ENCODE data around the gene FUOM.

The FUOM gene

GRCh38 chr10:133312016-133312768 is 45.6 kb downstream of the FUOM start:
- Histone ChIP-seq H3K79me1 (ENCODE audit: low read depth, low read length) (peaks cover 16% of the 10 kb centered on the region), H2BK120ac (ENCODE audit: low read depth, low read length) (no peak overlapping the region), H2BK5ac (ENCODE audit: low read length) (no peak overlapping the region), H3K9me3 (replicated peaks in 1 of 2; ENCODE audit: control insufficient read depth in 2 of 2, insufficient read depth in 1 of 2, low read depth in 1 of 2, low read length in 2 of 2) (no peaks in the 10 kb centered on the region), H3K4me3 (ENCODE audit: low read length in 2 of 2) (no peak overlapping the region), H3K4ac (ENCODE audit: low read length) (no peak overlapping the region), H3K9ac (ENCODE audit: low read depth, low read length, poor library complexity) (no peak overlapping the region), H3K27me3 (ENCODE audit: control insufficient read depth in 3 of 3, insufficient read depth in 3 of 3, low read depth in 1 of 3, low read length in 3 of 3) (no peaks in the 10 kb centered on the region), H3K27ac (replicated peaks; ENCODE audit: low read length) (no peak overlapping the region), H3K36me3 (replicated peaks in 1 of 2; ENCODE audit: control insufficient read depth in 2 of 2, insufficient read depth in 2 of 2, low read length in 2 of 2) (peaks cover 24 to 41% of the 10 kb centered on the region in 2 donors), H2AFZ (ENCODE audit: low read length) (no peak overlapping the region), H3K23ac (ENCODE audit: low read depth, low read length, poor library complexity) (no peak overlapping the region), H4K8ac (ENCODE audit: low read depth, low read length) (no peak overlapping the region), H3K4me1 (ENCODE audit: control insufficient read depth in 2 of 2, insufficient read depth in 1 of 2, low read depth in 1 of 2, low read length in 2 of 2) (peaks cover 8 to 10% of the 10 kb centered on the region in 2 donors), H4K91ac (ENCODE audit: low read depth, low read length, poor library complexity) (no peak overlapping the region), H2BK12ac (ENCODE audit: low read length) (no peak overlapping the region), H2BK15ac (ENCODE audit: low read length) (no peak overlapping the region), H2AK5ac (ENCODE audit: low read depth, low read length) (no peak overlapping the region), H3K4me2 (ENCODE audit: insufficient read depth, low read length, poor library complexity, severe bottlenecking) (no peak overlapping the region), H3K14ac (ENCODE audit: low read length) (no peak overlapping the region), H3K18ac (ENCODE audit: low read length) (no peak overlapping the region)
- no CpG with 5 or more reads among the region's 23 CpGs for WGBS, 2 donors (ENCODE audit: extremely low coverage in 2 of 2, insufficient read length in 2 of 2, insufficient replicate concordance in 1 of 2)
- DNase-seq (ENCODE audit: low spot score) = no peak

GRCh38 chr10:133311570-133311969 is 46.2 kb downstream of the FUOM start:
- Histone ChIP-seq H2BK15ac (ENCODE audit: low read length) (no peak overlapping the region), H3K23ac (ENCODE audit: low read depth, low read length, poor library complexity) (no peak overlapping the region), H3K27me3 (ENCODE audit: control insufficient read depth in 3 of 3, insufficient read depth in 3 of 3, low read depth in 1 of 3, low read length in 3 of 3) (no peaks in the 10 kb centered on the region), H3K4ac (ENCODE audit: low read length) (no peak overlapping the region), H2BK12ac (ENCODE audit: low read length) (no peak overlapping the region), H3K9ac (ENCODE audit: low read depth, low read length, poor library complexity) (no peak overlapping the region), H4K91ac (ENCODE audit: low read depth, low read length, poor library complexity) (no peak overlapping the region), H3K4me1 (ENCODE audit: control insufficient read depth in 2 of 2, insufficient read depth in 1 of 2, low read depth in 1 of 2, low read length in 2 of 2) (peaks cover 8 to 12% of the 10 kb centered on the region in 2 donors), H3K27ac (replicated peaks; ENCODE audit: low read length) (no peak overlapping the region), H3K9me3 (replicated peaks in 1 of 2; ENCODE audit: control insufficient read depth in 2 of 2, insufficient read depth in 1 of 2, low read depth in 1 of 2, low read length in 2 of 2) (no peaks in the 10 kb centered on the region), H3K14ac (ENCODE audit: low read length) (no peak overlapping the region), H3K36me3 (replicated peaks in 1 of 2; ENCODE audit: control insufficient read depth in 2 of 2, insufficient read depth in 2 of 2, low read length in 2 of 2) (peaks cover 27 to 41% of the 10 kb centered on the region in 2 donors), H2AFZ (ENCODE audit: low read length) (no peak overlapping the region), H2BK5ac (ENCODE audit: low read length) (no peak overlapping the region), H2AK5ac (ENCODE audit: low read depth, low read length) (no peak overlapping the region), H3K4me3 (ENCODE audit: low read length in 2 of 2) (no peak overlapping the region), H2BK120ac (ENCODE audit: low read depth, low read length) (no peak overlapping the region), H3K4me2 (ENCODE audit: insufficient read depth, low read length, poor library complexity, severe bottlenecking) (no peak overlapping the region), H4K8ac (ENCODE audit: low read depth, low read length) (no peak overlapping the region), H3K79me1 (ENCODE audit: low read depth, low read length) (peaks cover 21% of the 10 kb centered on the region), H3K18ac (ENCODE audit: low read length) (no peak overlapping the region)
- no peak for DNase-seq (ENCODE audit: low spot score)
- no CpG with 5 or more reads among the region's 10 CpGs for WGBS, 2 donors (ENCODE audit: extremely low coverage in 2 of 2, insufficient read length in 2 of 2, insufficient replicate concordance in 1 of 2)

DNA sequence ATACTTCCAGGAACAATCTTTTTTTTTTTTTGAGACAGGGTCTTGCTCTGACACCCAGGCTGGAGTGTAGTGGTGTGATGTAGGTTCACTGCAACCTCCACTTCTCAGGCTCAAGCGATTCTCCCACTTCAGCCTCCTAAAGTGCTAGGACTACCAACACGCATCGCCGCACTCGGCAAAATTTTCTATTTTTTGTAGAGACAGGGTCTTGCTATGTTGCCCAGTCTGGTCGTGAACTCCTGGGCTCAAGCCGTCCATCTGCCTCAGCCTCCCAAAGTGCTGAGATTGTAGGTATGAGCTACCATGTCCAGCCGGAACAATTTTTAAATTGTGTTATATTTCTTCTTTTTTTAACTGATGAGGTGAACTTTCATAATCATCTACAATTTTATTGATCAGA is 47.0 kb downstream of the FUOM start:
- Histone ChIP-seq H2BK12ac (ENCODE audit: low read length) (no peak overlapping the region), H3K4me1 (ENCODE audit: control insufficient read depth in 2 of 2, insufficient read depth in 1 of 2, low read depth in 1 of 2, low read length in 2 of 2) (peaks cover 8 to 12% of the 10 kb centered on the region in 2 donors), H3K9ac (ENCODE audit: low read depth, low read length, poor library complexity) (no peak overlapping the region), H4K91ac (ENCODE audit: low read depth, low read length, poor library complexity) (no peak overlapping the region), H2BK15ac (ENCODE audit: low read length) (no peak overlapping the region), H3K14ac (ENCODE audit: low read length) (no peak overlapping the region), H2AK5ac (ENCODE audit: low read depth, low read length) (no peak overlapping the region), H3K4me3 (ENCODE audit: low read length in 2 of 2) (no peak overlapping the region), H3K36me3 (replicated peaks in 1 of 2; ENCODE audit: control insufficient read depth in 2 of 2, insufficient read depth in 2 of 2, low read length in 2 of 2) (peaks cover 27 to 41% of the 10 kb centered on the region in 2 donors), H2BK5ac (ENCODE audit: low read length) (no peak overlapping the region), H3K9me3 (replicated peaks in 1 of 2; ENCODE audit: control insufficient read depth in 2 of 2, insufficient read depth in 1 of 2, low read depth in 1 of 2, low read length in 2 of 2) (no peaks in the 10 kb centered on the region), H4K8ac (ENCODE audit: low read depth, low read length) (no peak overlapping the region), H3K27ac (replicated peaks; ENCODE audit: low read length) (no peak overlapping the region), H3K79me1 (ENCODE audit: low read depth, low read length) (peaks cover 23% of the 10 kb centered on the region), H3K27me3 (ENCODE audit: control insufficient read depth in 3 of 3, insufficient read depth in 3 of 3, low read depth in 1 of 3, low read length in 3 of 3) (no peaks in the 10 kb centered on the region), H2AFZ (ENCODE audit: low read length) (no peak overlapping the region), H3K4me2 (ENCODE audit: insufficient read depth, low read length, poor library complexity, severe bottlenecking) (no peak overlapping the region), H2BK120ac (ENCODE audit: low read depth, low read length) (no peak overlapping the region), H3K18ac (ENCODE audit: low read length) (no peak overlapping the region), H3K4ac (ENCODE audit: low read length) (no peak overlapping the region), H3K23ac (ENCODE audit: low read depth, low read length, poor library complexity) (no peak overlapping the region)
- no peak for DNase-seq (ENCODE audit: low spot score)
- WGBS, 2 donors (ENCODE audit: extremely low coverage in 2 of 2, insufficient read length in 2 of 2, insufficient replicate concordance in 1 of 2) = no CpG with 5 or more reads among the region's 8 CpGs

GRCh38 chr10:133310399-133310755 is 47.4 kb downstream of the FUOM start:
- no peak overlapping the region for H4K8ac ChIP-seq (ENCODE audit: low read depth, low read length)
- peaks cover 25% of the 10 kb centered on the region for H3K79me1 ChIP-seq (ENCODE audit: low read depth, low read length)
- no peak overlapping the region for H3K27ac ChIP-seq (replicated peaks; ENCODE audit: low read length)
- H3K18ac ChIP-seq (ENCODE audit: low read length) = no peak overlapping the region
- H3K36me3 ChIP-seq (replicated peaks in 1 of 2; ENCODE audit: control insufficient read depth in 2 of 2, insufficient read depth in 2 of 2, low read length in 2 of 2) = peaks cover 27 to 41% of the 10 kb centered on the region in 2 donors
- H3K4me1 ChIP-seq (ENCODE audit: control insufficient read depth in 2 of 2, insufficient read depth in 1 of 2, low read depth in 1 of 2, low read length in 2 of 2) = peaks cover 8 to 12% of the 10 kb centered on the region in 2 donors
- H2BK120ac ChIP-seq (ENCODE audit: low read depth, low read length) = no peak overlapping the region
- no peaks in the 10 kb centered on the region for H3K27me3 ChIP-seq (ENCODE audit: control insufficient read depth in 3 of 3, insufficient read depth in 3 of 3, low read depth in 1 of 3, low read length in 3 of 3)
- no peak overlapping the region for H2AK5ac ChIP-seq (ENCODE audit: low read depth, low read length)
- H3K23ac ChIP-seq (ENCODE audit: low read depth, low read length, poor library complexity) = peak overlapping the region; percentile 40
- H3K4me2 ChIP-seq (ENCODE audit: insufficient read depth, low read length, poor library complexity, severe bottlenecking) = no peak overlapping the region
- WGBS, 2 donors (ENCODE audit: extremely low coverage in 2 of 2, insufficient read length in 2 of 2, insufficient replicate concordance in 1 of 2) = no CpG with 5 or more reads among the region's 16 CpGs
- H3K9ac ChIP-seq (ENCODE audit: low read depth, low read length, poor library complexity) = peak overlapping the region; percentile 30
- DNase-seq (ENCODE audit: low spot score) = no peak
- H2AFZ ChIP-seq (ENCODE audit: low read length) = no peak overlapping the region
- H2BK12ac ChIP-seq (ENCODE audit: low read length) = no peak overlapping the region
- H3K9me3 ChIP-seq (replicated peaks in 1 of 2; ENCODE audit: control insufficient read depth in 2 of 2, insufficient read depth in 1 of 2, low read depth in 1 of 2, low read length in 2 of 2) = no peaks in the 10 kb centered on the region
- H3K14ac ChIP-seq (ENCODE audit: low read length) = no peak overlapping the region
- no peak overlapping the region for H3K4me3 ChIP-seq (ENCODE audit: low read length in 2 of 2)
- no peak overlapping the region for H2BK15ac ChIP-seq (ENCODE audit: low read length)
- no peak overlapping the region for H3K4ac ChIP-seq (ENCODE audit: low read length)
- no peak overlapping the region for H4K91ac ChIP-seq (ENCODE audit: low read depth, low read length, poor library complexity)
- no peak overlapping the region for H2BK5ac ChIP-seq (ENCODE audit: low read length)

Data from neuronal stem cell (in vitro differentiated cells).